ENCODE results near the gene CDK2. TPM values are rescaled to one million over a fixed set of nuclear protein-coding genes. Genes with fewer than 3 reads are reported as not detected.
A peak's percentile ranks its signal among the peaks of the same experiment; 100 is the strongest.
"Not testable (repeated sequence)": the region's sequence is repeated elsewhere in the genome, so short reads cannot be mapped to it uniquely, and the experiment has no call there.

The CDK2 gene
- 63.3 and 68.0 TPM in 2 replicates for total RNA-seq (2014; rRNA removed; shearing (Covaris generic))

DNA sequence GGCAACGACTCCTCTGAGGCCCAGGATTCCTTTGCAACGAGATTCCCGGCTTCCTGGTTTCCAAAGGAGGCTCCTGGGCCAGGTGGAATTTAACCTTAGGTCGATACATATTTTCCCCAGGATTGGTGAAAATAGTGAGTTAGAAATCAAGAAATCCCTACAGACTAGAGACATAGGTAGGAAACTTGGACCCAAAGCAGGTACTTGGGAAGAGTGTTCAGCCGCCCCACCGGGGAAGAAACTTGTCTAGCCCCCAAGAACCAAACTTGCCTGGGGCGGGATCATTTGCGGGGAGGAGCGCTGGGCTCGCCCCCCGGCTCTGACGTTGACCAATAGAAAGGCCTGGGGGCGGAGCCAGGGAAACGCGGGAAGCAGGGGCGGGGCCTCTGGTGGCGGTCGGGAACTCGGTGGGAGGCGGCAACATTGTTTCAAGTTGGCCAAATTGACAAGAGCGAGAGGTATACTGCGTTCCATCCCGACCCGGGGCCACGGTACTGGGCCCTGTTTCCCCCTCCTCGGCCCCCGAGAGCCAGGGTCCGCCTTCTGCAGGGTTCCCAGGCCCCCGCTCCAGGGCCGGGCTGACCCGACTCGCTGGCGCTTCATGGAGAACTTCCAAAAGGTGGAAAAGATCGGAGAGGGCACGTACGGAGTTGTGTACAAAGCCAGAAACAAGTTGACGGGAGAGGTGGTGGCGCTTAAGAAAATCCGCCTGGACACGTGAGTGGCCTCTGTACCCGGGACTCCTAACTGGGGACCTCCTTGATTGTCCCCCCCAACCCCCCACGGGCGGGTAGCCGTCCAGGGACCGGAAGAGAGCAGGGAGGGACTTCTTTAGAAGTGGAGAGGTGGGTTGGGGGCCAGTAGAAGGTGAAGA is at the start of gene CDK2:
TSS of gene CDK2 (plus strand) at position 423 of the 874 bp plus-strand sequence. CDS start at position 602, 179 bp downstream.
- peak within 1 kb of the TSS; percentile 55 for H3K4me3 ChIP-seq (ENCODE audit: insufficient read depth, low read depth, low read length)
- peaks cover 13% of the 10 kb centered on the region for H3K36me3 ChIP-seq (replicated peaks; ENCODE audit: control insufficient read depth, insufficient read depth, low read length)
- H3K27me3 ChIP-seq (ENCODE audit: control insufficient read depth, insufficient read depth, low read length): no peaks in the 10 kb centered on the region
- DNase-seq: peak; percentile 96

DNA sequence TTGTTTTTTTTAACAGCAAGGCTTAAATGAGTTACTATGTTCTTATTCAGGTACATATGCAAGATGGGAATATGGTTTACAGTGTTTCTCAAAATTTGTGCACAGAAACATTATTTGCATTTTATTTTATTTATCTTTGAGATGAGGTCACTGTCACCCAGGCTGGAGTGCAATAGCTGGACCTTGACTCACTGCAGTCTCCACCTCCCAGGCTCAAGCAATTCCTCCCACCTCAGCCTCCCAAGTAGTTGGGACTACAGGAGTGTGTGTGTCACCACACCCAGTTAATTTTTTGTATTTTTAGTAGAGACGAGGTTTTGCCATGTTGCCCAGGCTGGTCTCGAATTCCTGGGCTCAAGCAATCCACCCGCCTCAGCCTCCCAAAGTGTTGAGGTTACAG is 47.6 kb upstream of the CDK2 start:
- H3K4me3 ChIP-seq (ENCODE audit: insufficient read depth, low read depth, low read length); H3K36me3 ChIP-seq (replicated peaks; ENCODE audit: control insufficient read depth, insufficient read depth, low read length); H3K27me3 ChIP-seq (ENCODE audit: control insufficient read depth, insufficient read depth, low read length); DNase-seq: not testable (repeated sequence)

GRCh38 chr12:55922126-55922525 is 44.5 kb upstream of the CDK2 start:
- no peaks in the 10 kb centered on the region; the same call in none of the 2 replicates for H3K36me3 ChIP-seq (replicated peaks; ENCODE audit: control insufficient read depth, insufficient read depth, low read length)
- no peak overlapping the region for H3K4me3 ChIP-seq (ENCODE audit: insufficient read depth, low read depth, low read length)
- no peaks in the 10 kb centered on the region for H3K27me3 ChIP-seq (ENCODE audit: control insufficient read depth, insufficient read depth, low read length)
- DNase-seq: no peak

GRCh38 chr12:55923648-55924047 is 43.0 kb upstream of the CDK2 start:
- H3K4me3 ChIP-seq (ENCODE audit: insufficient read depth, low read depth, low read length); H3K36me3 ChIP-seq (replicated peaks; ENCODE audit: control insufficient read depth, insufficient read depth, low read length); H3K27me3 ChIP-seq (ENCODE audit: control insufficient read depth, insufficient read depth, low read length); DNase-seq: not testable (repeated sequence)

DNA sequence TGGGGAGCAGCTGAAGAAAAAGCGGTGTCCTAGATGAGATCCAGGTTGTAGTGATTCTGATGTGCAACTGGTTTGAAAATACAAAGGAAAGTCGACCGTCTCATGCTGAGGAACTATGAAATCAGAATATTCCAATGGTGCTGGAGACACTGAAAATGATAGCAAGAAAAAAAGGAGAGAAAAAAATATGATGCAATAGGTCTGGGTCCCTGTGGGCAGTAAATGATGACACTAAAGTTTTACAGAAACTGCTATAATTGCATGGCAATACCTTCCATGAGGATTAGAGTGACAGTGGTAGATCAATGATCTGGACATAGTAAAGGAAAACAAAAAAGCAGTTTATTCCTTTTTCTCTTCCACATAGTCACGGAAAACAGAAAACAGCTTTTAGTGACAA is 41.3 kb upstream of the CDK2 start:
- Histone ChIP-seq H3K36me3 (replicated peaks; ENCODE audit: control insufficient read depth, insufficient read depth, low read length) (no peaks in the 10 kb centered on the region; the same call in none of the 2 replicates), H3K4me3 (ENCODE audit: insufficient read depth, low read depth, low read length) (no peak overlapping the region), H3K27me3 (ENCODE audit: control insufficient read depth, insufficient read depth, low read length) (no peaks in the 10 kb centered on the region)
- DNase-seq: no peak

DNA sequence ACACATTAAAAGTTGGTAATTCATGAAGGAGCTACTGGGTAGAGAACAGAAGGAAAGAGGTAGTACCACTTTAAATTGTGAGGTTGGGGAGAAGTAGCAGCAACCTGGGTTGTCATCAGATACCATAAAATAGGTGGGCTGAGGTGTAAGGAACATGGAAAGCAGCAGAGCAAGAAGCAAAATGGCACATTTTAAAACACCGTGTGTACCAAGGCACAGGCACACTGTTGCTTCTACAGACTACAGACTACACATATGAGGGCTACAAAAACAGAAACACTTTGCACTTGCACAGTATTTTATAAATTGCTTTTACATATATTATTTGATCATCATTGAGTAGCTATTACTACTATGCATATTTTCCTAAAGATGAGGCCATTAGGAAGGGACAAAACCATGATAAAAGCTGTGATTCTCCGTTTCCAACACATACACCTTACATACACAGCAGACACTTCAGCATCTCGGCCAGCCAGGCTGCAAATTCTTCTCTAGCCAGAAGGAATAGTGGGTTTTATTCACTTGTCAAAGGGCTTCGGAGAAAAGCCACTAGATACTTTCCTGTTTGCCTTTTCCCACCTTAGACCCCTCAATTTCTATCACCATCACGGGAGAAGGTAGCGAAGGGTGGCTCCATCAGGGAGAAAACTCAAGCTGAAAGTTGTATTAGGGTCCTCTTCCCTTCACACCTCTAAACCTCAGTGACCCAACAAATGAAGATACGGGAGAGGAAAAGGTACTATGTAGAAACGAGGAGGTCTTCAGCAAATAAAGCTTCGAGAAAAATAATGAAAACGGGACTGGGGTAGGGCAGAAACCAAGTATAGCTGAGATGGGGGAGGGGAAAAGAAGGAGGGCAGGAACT is 40.5 kb upstream of the CDK2 start:
- no peak for DNase-seq

DNA sequence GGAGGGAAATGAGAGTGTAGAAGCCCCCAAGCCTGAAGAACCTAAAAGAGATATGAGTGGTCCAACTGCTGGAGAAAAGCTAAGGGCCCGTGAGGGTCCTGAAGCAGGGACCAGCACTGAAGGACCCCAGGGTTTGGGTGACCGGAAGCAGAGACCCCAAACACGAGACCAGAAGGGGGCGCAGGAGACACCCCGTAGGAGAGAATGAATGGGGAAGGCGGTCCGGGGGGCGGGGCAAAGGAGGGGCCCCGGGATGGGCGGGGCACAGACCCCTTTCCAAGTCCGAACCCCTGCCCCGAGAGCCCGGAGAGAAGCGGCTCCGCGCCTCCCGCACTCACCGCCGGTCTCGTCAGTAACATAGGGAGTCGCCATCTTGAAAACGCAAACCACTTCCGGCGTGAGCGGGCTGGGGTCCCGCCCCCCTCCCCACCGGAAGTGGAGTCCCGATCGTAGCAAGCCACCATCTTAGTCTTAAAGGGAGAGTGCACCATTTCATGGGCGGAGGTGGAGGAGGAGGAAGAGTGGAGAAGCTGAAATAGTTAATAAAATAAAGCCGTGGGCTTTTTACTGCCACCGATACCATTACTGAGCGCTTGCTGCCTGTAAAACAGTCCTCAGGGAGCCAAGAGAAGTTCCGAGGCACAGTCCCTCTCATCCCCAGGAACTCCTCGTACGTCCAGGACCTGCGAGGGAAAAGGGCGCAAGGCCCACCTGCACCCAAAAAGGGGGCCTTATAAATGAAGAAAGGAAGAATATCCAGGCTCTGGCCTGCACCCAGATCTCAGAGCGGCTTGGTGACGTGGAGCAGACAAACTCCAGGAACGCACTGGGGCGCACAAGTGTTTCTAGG is 39.7 kb upstream of the CDK2 start:
- peak overlapping the region; percentile 92 for H3K4me3 ChIP-seq (ENCODE audit: insufficient read depth, low read depth, low read length)
- peak; percentile 95 for DNase-seq
- no peaks in the 10 kb centered on the region; the same call in none of the 2 replicates for H3K36me3 ChIP-seq (replicated peaks; ENCODE audit: control insufficient read depth, insufficient read depth, low read length)
- H3K27me3 ChIP-seq (ENCODE audit: control insufficient read depth, insufficient read depth, low read length): peaks cover 9% of the 10 kb centered on the region

More for the DNA sequence above, 40.5 kb upstream of the CDK2 start:
- Histone ChIP-seq H3K36me3 (replicated peaks; ENCODE audit: control insufficient read depth, insufficient read depth, low read length) (no peaks in the 10 kb centered on the region; the same call in none of the 2 replicates), H3K27me3 (ENCODE audit: control insufficient read depth, insufficient read depth, low read length) (peaks cover 2% of the 10 kb centered on the region; the same call in 1 of the 2 replicates), H3K4me3 (ENCODE audit: insufficient read depth, low read depth, low read length) (peak overlapping the region; percentile 92)

GRCh38 chr12:55927588-55928502 is 38.8 kb upstream of the CDK2 start, which contains the start of gene PYM1:
TSS of gene PYM1 (minus strand) at chr12:55927894. CDS start at chr12:55927761, 133 bp downstream.
- DNase-seq: peak; percentile 89
- H3K27me3 ChIP-seq (ENCODE audit: control insufficient read depth, insufficient read depth, low read length): peaks cover 17% of the 10 kb centered on the region

GRCh38 chr12:55929306-55929791 is 37.3 kb upstream of the CDK2 start:
- no peak overlapping the region for H3K4me3 ChIP-seq (ENCODE audit: insufficient read depth, low read depth, low read length)
- peaks cover 31% of the 10 kb centered on the region for H3K27me3 ChIP-seq (ENCODE audit: control insufficient read depth, insufficient read depth, low read length)
- no peaks in the 10 kb centered on the region for H3K36me3 ChIP-seq (replicated peaks; ENCODE audit: control insufficient read depth, insufficient read depth, low read length)
- no peak for DNase-seq

More at GRCh38 chr12:55927588-55928502, 38.8 kb upstream of the CDK2 start, which contains the start of gene PYM1:
- peak within 1 kb of the TSS; percentile 92 for H3K4me3 ChIP-seq (ENCODE audit: insufficient read depth, low read depth, low read length)
- no peaks in the 10 kb centered on the region; the same call in 1 of the 2 replicates for H3K36me3 ChIP-seq (replicated peaks; ENCODE audit: control insufficient read depth, insufficient read depth, low read length)

DNA sequence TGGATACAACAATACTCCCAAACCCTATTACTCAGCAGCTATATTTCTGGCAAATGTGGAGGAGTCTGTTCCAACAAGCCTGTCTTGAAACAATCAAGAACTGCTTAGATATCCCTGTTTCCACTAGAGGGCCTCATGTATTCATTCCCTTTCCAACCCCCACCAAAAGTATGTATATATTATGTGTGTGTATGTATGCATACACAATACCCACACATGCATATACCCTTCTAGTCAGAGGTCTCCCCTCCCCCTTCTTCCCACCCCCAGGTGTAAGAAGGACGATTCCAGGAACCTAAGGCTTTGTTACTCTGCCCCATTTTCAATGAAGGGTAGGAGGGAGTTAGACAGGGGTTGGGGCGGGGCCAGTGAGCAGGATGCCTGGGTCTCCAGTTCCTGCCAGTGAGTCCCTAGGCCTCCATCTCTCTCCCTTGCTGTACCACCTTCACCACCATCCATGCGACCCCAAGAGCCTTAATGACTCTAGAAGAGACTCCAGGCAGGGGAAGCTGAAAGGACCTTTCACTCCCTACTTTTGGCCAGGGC is 35.8 kb upstream of the CDK2 start, which contains the start of gene DGKA:
TSS of gene DGKA (plus strand) at position 392 of the 546 bp plus-strand sequence. CDS start 5,342 bp downstream, outside the sequence.
- no peaks in the 10 kb centered on the region for H3K36me3 ChIP-seq (replicated peaks; ENCODE audit: control insufficient read depth, insufficient read depth, low read length)
- peak within 1 kb of the TSS; percentile 59 for H3K4me3 ChIP-seq (ENCODE audit: insufficient read depth, low read depth, low read length)
- DNase-seq: peak; percentile 77
- peaks cover 35% of the 10 kb centered on the region for H3K27me3 ChIP-seq (ENCODE audit: control insufficient read depth, insufficient read depth, low read length)

- Histone ChIP-seq H3K4me3 (ENCODE audit: insufficient read depth, low read depth, low read length) (peak overlapping the region; percentile 59), H3K36me3 (replicated peaks; ENCODE audit: control insufficient read depth, insufficient read depth, low read length) (no peaks in the 10 kb centered on the region), H3K27me3 (ENCODE audit: control insufficient read depth, insufficient read depth, low read length) (peaks cover 35% of the 10 kb centered on the region)
- DNase-seq: peak; percentile 63
Measured at GRCh38 chr12:55931317-55931779, 35.3 kb upstream of the CDK2 start.

DNA sequence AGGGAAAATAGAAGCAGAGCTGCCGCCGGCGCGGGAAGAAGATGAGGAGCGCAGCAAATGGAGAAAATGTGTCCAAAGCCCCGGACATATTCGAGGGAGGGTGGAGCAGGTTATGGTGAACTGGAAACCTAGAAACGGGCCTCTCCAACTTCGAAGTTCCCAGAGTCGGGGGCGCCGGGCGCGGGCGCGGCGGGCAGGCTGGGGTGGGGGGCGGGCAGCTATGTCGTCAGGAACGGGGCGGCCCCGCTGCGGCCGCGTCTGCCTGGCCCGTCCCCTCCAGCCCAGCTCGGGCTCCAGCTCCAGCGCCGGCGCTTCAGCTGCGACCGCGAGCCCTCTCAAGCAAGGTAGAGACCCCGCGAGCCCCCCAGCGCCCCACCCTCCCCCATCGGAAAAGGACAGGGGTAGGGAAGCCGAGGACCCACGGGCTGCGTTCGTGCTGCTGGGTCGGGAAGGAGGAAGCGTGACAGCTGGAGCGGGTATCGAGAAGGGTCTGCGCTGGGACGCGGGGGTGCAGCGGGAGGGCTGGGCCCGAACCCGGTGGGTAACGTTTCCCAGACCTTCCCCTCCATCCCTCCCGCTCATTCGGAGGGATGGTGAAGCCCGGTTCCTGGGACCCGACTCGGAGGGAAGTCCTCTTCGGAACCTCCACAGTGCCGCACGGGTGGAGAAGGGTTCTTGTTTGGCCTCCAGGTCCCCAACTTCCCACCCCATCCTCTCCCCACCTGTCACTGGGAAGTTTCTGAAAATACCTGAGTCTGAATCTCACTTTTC is 34.7 kb upstream of the CDK2 start:
- H3K27me3 ChIP-seq (ENCODE audit: control insufficient read depth, insufficient read depth, low read length): peaks cover 35% of the 10 kb centered on the region
- peak overlapping the region; percentile 59 for H3K4me3 ChIP-seq (ENCODE audit: insufficient read depth, low read depth, low read length)
- no peaks in the 10 kb centered on the region for H3K36me3 ChIP-seq (replicated peaks; ENCODE audit: control insufficient read depth, insufficient read depth, low read length)
- peak; percentile 93 for DNase-seq
